HG02852 (cell line): ENCODE measurements around the gene ZNF665.
"Not testable (repeated sequence)": the region's sequence is repeated elsewhere in the genome, so short reads cannot be mapped to it uniquely, and the experiment has no call there.

ENCODE experiments used
- ATAC-seq: cut with Tn5 transposase; IDR thresholded peaks from one replicate; pipeline ENCODE4 v1.9.1; 2021; ENCODE audit warnings: mild to moderate bottlenecking, moderate library complexity; ENCODE audit not compliant: unreplicated experiment

ZNF665 gene

DNA sequence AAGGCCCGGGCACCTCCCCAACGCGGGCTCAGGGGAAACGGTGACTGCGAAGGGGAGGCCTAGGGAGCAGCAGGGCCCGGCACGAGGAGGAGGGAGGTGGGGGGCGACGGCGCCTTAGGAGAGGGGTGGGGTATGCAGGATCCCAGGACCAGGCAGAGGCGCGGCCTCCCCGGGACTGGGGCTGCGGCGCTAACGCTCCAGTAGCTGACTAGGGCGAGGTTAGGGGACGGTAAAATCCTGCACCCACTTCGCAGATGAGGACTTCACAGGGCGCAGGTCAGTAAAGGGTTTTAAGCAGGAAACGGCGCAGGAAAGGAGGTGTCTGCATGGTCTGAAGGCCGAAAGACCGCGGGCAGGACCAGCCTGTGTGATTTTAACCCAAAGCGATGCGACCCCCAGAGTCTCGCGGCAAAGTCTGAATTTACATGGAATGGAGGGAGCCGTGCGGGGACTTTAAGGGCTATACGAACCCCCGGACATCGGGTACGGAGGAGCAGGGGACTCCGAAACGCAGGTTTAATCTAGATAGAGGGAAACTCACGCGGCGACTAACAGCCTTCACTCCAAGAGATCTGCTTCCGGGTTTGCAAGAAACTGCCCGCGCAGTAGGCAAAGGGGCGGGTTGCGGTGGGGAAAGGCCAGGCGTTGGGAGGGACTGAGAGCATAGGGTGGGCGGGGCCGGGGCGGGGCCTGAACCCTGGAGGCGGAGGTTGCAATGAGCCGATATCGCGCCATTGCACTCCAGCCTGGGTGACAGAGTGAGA lies at the start of gene ZNF665:
Gene ZNF665, minus strand, starts transcription at position 588 of the 764 bp plus-strand sequence. CDS start 10,460 bp downstream, outside the sequence.
- ATAC-seq: no peak

DNA sequence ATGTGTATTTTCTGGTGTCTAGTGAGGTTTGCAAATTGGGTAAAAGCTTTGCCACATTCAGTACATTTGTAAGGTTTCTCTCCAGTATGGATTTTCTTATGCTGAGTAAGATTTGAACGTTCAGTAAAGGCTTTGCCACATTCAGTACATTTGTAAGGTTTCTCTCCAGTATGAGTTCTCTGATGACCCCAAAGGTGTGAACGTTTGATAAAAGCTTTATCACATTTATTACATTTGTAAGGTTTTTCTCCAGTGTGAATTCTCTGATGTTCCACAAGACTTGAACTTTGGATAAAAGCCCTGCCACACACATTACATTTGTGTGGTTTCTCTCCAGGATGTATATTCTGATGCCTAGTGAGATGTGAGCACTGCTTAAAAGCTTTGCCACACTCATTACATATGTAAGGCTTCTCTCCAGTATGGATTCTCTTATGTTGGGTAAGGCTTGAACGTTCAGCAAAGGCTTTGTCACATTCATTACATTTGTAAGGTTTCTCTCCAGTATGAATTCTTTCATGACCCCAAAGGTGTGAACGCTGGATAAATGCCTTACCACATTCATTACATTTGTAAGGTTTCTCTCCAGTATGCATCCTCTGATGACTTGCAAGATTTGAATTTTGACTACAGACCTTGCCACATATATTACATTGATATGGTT lies 44.1 kb upstream of the ZNF665 start:
- no peak for ATAC-seq

- ATAC-seq: no peak
Observed at GRCh38 chr19:53224606-53225005, 31.4 kb upstream of the ZNF665 start.

DNA sequence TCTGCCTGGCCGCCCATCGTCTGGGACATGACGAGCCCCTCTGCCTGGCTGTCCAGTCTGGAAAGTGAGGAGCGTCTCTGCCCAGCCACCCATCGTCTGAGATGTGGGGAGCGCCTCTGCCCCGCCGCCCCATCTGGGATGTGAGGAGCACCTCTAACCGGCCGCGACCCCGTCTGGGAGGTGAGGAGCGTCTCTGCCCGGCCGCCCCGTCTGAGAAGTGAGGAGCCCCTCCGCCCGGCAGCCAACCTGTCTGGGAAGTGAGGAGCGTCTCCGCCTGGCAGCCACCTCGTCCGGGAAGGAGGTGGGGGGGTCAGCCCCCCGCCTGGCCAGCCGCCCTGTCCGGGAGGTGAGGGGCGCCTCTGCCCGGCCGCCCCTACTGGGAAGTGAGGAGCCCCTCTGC lies 29.6 kb upstream of the ZNF665 start:
- not testable (repeated sequence) for ATAC-seq

GRCh38 chr19:53212703-53213320 lies 19.7 kb upstream of the ZNF665 start:
- ATAC-seq: no peak

DNA sequence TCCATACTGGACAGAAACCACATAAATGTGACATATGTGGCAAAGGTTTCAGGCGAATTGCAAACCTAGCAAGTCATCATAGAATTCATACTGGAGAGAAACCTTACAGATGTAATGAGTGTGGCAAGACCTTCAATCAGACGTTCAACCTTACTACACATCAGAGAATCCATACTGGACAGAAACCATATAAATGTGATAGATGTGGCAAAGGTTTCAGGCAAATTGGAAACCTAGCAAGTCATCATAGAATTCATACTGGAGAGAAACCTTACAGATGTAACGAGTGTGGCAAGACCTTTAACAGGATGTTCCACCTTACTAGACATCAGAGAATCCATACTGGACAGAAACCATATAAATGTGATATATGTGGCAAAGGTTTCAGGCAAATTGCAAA lies 18.4 kb upstream of the ZNF665 start:
- not testable (repeated sequence) for ATAC-seq

- no peak for ATAC-seq
Observed at GRCh38 chr19:53196777-53197396, 3.7 kb upstream of the ZNF665 start.

GRCh38 chr19:53195265-53195903 lies 2.2 kb upstream of the ZNF665 start:
- ATAC-seq: no peak

- ATAC-seq: no peak
Observed at GRCh38 chr19:53193535-53194222, 521 bp upstream of the ZNF665 start.

DNA sequence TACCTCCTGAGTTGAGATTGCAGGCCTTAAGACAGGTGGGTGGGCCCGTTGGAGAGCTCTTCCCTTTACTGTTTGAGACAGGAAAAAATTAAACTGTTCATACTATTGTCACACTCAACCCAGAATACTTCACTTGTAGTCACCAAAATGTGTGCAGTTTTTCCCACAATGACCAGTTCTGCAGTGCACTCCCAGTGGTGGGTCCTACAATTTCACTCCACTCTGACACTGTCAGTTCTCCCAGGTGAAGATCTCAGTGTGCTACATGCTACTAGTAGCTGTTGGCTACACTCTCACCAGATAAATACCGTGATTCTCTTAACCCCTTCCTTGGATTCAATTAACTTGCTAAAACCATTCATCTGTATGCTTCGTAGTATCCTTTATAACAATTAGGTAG lies 2.9 kb downstream of the ZNF665 start:
- no peak for ATAC-seq

DNA sequence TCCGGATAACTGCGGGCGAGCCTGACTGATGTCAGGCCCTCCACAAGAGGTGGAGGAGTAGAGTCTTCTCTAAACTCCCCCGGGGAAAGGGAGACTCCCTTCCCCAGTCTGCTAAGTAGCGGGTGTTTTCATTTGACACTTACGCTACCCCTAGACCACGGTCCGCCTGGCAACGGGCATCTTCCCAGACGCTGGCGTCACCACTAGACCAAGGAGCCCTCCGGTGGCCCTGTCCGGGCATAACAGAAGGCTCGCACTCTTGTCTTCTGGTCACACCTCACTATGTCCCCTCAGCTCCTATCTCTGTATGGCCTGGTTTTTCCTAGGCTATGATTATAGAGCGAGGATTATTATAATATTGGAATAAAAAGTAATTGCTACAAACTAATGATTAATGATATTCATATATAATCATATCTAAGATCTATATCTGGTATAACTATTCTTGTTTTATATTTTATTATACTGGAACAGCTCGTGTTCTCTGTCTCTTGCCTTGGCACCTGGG lies 3.4 kb downstream of the ZNF665 start:
- not testable (repeated sequence) for ATAC-seq

- not testable (repeated sequence) for ATAC-seq
Observed at GRCh38 chr19:53185155-53185882, 7.8 kb downstream of the ZNF665 start.

- ATAC-seq: no peak
Observed at GRCh38 chr19:53183146-53183764, 9.9 kb downstream of the ZNF665 start.

DNA sequence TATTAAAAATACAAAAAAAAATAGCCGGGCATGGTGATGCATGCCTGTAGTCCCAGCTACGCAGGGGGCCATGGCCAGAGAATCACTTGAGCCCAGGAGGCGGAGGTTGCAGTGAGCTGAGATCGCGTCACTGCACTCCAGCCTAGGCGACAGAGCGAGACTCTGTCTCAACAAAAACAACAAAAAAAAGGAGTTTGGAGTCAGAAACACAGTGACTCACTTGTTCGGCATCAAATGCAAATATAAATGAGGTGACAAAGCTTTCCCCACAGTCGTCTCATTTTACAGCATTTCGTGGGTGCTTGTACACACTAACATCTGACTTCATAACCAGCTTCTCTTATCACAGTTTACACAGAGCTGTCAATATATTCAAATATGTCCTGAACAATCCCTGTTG lies 11.0 kb downstream of the ZNF665 start:
- no peak for ATAC-seq

- ATAC-seq: no peak
Observed at GRCh38 chr19:53177986-53178385, 15.2 kb downstream of the ZNF665 start.

DNA sequence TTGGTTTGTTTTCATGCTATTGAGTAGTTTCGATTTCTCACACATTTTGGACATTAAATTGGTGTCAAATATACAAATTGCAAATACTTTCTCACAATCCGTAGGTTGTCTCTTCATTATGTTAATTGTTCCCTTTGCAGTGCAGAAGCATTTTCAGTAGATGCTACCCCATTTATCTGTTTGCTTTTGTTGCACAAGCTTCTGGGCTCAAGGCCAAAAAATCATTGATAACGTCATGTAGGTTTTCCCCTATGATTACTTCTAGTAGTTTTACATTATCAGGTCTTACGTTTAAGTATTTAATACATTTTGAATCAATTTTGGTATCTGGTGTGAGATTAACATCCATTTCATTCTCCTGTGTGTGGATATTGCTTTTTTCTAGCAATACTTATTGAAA lies 20.3 kb downstream of the ZNF665 start:
- ATAC-seq: no peak

DNA sequence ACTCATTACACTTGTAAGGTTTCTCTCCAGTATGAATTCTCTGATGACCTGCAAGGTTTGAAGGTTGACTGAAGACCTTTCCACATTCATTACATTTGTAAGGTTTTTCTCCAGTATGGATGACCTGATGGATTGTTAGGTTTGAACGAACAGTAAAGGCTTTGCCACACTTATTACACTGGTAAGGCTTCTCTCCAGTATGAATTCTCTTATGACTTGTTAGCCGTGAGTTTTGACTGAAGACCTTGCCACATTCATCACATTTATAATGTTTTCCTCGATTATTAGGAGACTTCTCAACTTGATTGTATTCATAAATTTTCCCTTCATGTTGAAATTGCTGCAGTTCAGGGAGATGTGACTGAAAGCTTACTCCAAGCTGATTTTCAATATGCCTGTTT lies 27.5 kb downstream of the ZNF665 start:
- no peak for ATAC-seq

DNA sequence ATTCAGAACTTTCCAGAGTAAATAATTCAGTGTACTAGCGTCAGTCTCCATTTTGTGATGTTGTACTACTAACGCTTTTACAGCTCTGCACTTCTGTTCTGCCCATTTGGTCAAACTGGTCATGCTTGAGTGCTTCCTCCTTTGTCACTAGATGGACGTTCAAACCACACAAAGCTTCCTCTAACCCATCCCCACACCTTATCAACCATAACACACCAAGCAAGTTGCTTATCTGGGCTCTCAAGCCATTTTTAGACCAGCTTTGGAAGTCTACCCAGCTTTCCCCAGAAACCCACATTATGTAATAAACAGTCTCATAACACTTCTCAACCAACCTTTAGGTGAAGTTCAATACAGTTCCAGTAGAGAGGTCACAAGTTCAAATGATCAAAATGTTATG lies 32.0 kb downstream of the ZNF665 start:
- no peak for ATAC-seq

GRCh38 chr19:53160350-53160749 lies 32.8 kb downstream of the ZNF665 start:
- ATAC-seq: no peak
